ENCODE data around the gene SREK1IP1. TPM values are rescaled to one million over a fixed set of nuclear protein-coding genes. Genes with fewer than 3 reads are reported as not detected.

The SREK1IP1 gene
- total RNA-seq, 6 experiments from 2014 or later: 4.2 to 9.9 (median 7.3) TPM

- 80% methylated on average over 2 of the region's 2 CpGs for WGBS (ENCODE audit: insufficient coverage, low coverage, low lambda C conversion rate, missing lambda C conversion rate)
- Histone ChIP-seq H3K27me3 (no peaks in the 10 kb centered on the region), H3K27ac (no peak overlapping the region), H3K9me3 (no peaks in the 10 kb centered on the region), H3K4me3 (no peak overlapping the region), H3K4me1 (no peaks in the 10 kb centered on the region), H3K36me3 (no peaks in the 10 kb centered on the region)
- intact Hi-C loops (cut with DNase I): loop anchor here in 1 of 2 donors (10.0 kb wide), 1 partner anchor 153 kb away; no protein-coding TSS in a partner anchor
- DNase-seq: no peak
- no peak for ATAC-seq
- no peak for TF ChIP-seq POLR2A (IDR thresholded peaks at IDR 0.05)
- no peak for TF ChIP-seq CTCF (IDR thresholded peaks at IDR 0.05)
Observed at GRCh38 chr5:64788156-64788555, 19.7 kb upstream of the SREK1IP1 start.

DNA sequence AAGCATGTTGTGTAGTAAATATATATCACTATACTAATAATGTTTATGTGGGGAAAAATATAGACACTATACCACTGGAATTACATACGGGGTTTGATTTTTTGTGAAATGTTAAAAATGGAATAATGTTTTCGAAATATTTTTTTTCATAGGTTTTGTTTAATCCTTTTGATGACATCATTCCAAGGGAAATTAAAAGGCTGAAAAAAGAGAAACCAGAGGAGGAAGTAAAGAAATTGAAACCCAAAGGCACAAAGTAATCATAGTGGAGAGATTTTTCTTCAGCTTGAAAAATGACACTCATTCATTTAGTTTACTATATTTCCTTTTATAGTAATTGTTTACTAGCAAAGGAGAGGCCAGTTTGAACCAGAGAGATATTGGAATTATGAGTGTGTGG, 17.9 kb upstream of the SREK1IP1 start:
- no peaks in the 10 kb centered on the region for H3K4me1 ChIP-seq
- WGBS (ENCODE audit: insufficient coverage, low coverage, low lambda C conversion rate, missing lambda C conversion rate): 86% methylated on average over 2 of the region's 2 CpGs
- no peaks in the 10 kb centered on the region for H3K27me3 ChIP-seq
- no peaks in the 10 kb centered on the region for H3K36me3 ChIP-seq
- H3K27ac ChIP-seq: no peak overlapping the region
- intact Hi-C loops (cut with DNase I): loop anchor here in 1 of 2 donors (10.0 kb wide), 1 partner anchor 152 kb away; no protein-coding TSS in a partner anchor
- no peak for DNase-seq
- TF ChIP-seq CTCF (IDR thresholded peaks at IDR 0.05): no peak
- TF ChIP-seq POLR2A (IDR thresholded peaks at IDR 0.05): no peak
- no peak for ATAC-seq
- no peaks in the 10 kb centered on the region for H3K9me3 ChIP-seq
- H3K4me3 ChIP-seq: no peak overlapping the region

- intact Hi-C loops (cut with DNase I): loop anchor here (5.0 to 10.0 kb wide), 2 partner anchors 147 to 150 kb away; no protein-coding TSS in a partner anchor
Observed at GRCh38 chr5:64784451-64785025, 16.0 kb upstream of the SREK1IP1 start.

GRCh38 chr5:64775291-64775690, 6.8 kb upstream of the SREK1IP1 start:
- intact Hi-C loops (cut with DNase I): no loop called here
- H3K27ac ChIP-seq: no peak overlapping the region
- H3K27me3 ChIP-seq: no peaks in the 10 kb centered on the region
- DNase-seq (no peak), ATAC-seq (no peak)
- no peak overlapping the region for H3K4me3 ChIP-seq
- peaks cover 0 to 13% (median 0%) of the 10 kb centered on the region in 4 donors for H3K36me3 ChIP-seq
- WGBS (ENCODE audit: insufficient coverage, low coverage, low lambda C conversion rate, missing lambda C conversion rate): 33% methylated on average over 1 of the region's 1 CpG
- peaks cover 0 to 3% (median under 1%) of the 10 kb centered on the region in 4 donors for H3K4me1 ChIP-seq
- TF ChIP-seq CTCF (IDR thresholded peaks at IDR 0.05): no peak
- no peak for TF ChIP-seq POLR2A (IDR thresholded peaks at IDR 0.05)
- no peaks in the 10 kb centered on the region for H3K9me3 ChIP-seq

More at GRCh38 chr5:64784451-64785025, 16.0 kb upstream of the SREK1IP1 start:
- Histone ChIP-seq H3K27me3 (no peaks in the 10 kb centered on the region), H3K4me3 (no peak overlapping the region), H3K36me3 (no peaks in the 10 kb centered on the region), H3K9me3 (no peaks in the 10 kb centered on the region), H3K27ac (no peak overlapping the region), H3K4me1 (no peaks in the 10 kb centered on the region)
- DNase-seq (peak; percentile 46 to 69 (median 53)), ATAC-seq (peak; percentile 72 to 83 (median 80))
- peak; percentile 84 to 88 (median 85) for TF ChIP-seq CTCF (IDR thresholded peaks at IDR 0.05)
- TF ChIP-seq POLR2A (IDR thresholded peaks at IDR 0.05): no peak
- 8% methylated on average over 3 of the region's 3 CpGs for WGBS (ENCODE audit: insufficient coverage, low coverage, low lambda C conversion rate, missing lambda C conversion rate)
